Parathyroid adenoma (tissue), 2 donors: ENCODE results near the gene WRNIP1.

Experiments used
- H2AFZ ChIP-seq: fragments of 300-600 bp; sonication (generic); one replicate; pipeline ENCODE4 v1.7.0; 2017; ENCODE audit warnings: antibody characterized with exemption, mild to moderate bottlenecking
- H3K27ac ChIP-seq: fragments of 300-600 bp; sonication (generic); one replicate; pipeline ENCODE4 v1.7.0; 2017
- H3K27me3 ChIP-seq: fragments of 300-600 bp; sonication (generic); one replicate; pipeline ENCODE4 v1.7.0; 2017; ENCODE audit warnings: low read length; ENCODE audit not compliant: control insufficient read depth, insufficient read depth
- H3K36me3 ChIP-seq: fragments of 300-600 bp; sonication (generic); one replicate; pipeline ENCODE4 v1.7.0; 2017; ENCODE audit warnings: low read length; ENCODE audit not compliant: control insufficient read depth, insufficient read depth
- H3K4me1 ChIP-seq: fragments of 300-600 bp; sonication (generic); one replicate; pipeline ENCODE4 v1.7.0; 2017; ENCODE audit warnings: control low read depth
- H3K4me2 ChIP-seq: fragments of 300-600 bp; sonication (generic); one replicate; pipeline ENCODE4 v1.7.0; 2017; ENCODE audit warnings: low read length
- H3K4me3 ChIP-seq: fragments of 300-600 bp; sonication (generic); one replicate; pipeline ENCODE4 v1.7.0; 2017; ENCODE audit warnings: low read depth, low read length
- H3K79me2 ChIP-seq: fragments of 300-600 bp; sonication (generic); one replicate; pipeline ENCODE4 v1.7.0; 2017; ENCODE audit warnings: control low read depth
- H3K9ac ChIP-seq: fragments of 300-600 bp; sonication (generic); one replicate; pipeline ENCODE4 v1.7.0; 2017; ENCODE audit warnings: mild to moderate bottlenecking
- H3K9me3 ChIP-seq: fragments of 300-600 bp; sonication (generic); one replicate; pipeline ENCODE4 v1.7.0; 2017; ENCODE audit warnings: low read length; ENCODE audit not compliant: control insufficient read depth
- TF ChIP-seq, protein P1 (sequence below): fragments of 300-600 bp; sonication (generic); IDR thresholded peaks from one replicate; pipeline ENCODE4 v1.7.0; 2017; ENCODE audit warnings: antibody characterized with exemption, mild to moderate bottlenecking
- donor health status: primary hyperparathyroidism.

The WRNIP1 gene

DNA sequence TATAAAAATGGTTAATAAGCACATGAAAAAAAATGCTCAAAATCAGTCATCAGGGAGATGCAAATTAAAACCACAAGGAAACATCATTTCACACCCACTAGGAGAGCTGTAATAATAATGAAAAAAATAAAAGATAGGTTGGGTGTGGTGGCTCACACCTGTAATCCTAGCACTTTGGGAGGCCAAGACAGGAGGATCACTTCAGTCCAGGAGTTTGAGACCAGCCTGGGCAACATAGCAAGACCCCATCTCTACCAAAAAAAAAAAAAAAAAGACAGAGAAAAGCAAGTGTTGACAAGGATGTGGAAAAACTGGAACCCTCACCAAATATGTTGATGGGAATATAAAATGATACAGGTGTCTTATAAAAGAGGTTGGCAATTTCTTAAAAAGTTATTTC is 11.4 kb upstream of the WRNIP1 start:
- no peak overlapping the region for H3K27ac ChIP-seq
- TF ChIP-seq, protein P1, sequence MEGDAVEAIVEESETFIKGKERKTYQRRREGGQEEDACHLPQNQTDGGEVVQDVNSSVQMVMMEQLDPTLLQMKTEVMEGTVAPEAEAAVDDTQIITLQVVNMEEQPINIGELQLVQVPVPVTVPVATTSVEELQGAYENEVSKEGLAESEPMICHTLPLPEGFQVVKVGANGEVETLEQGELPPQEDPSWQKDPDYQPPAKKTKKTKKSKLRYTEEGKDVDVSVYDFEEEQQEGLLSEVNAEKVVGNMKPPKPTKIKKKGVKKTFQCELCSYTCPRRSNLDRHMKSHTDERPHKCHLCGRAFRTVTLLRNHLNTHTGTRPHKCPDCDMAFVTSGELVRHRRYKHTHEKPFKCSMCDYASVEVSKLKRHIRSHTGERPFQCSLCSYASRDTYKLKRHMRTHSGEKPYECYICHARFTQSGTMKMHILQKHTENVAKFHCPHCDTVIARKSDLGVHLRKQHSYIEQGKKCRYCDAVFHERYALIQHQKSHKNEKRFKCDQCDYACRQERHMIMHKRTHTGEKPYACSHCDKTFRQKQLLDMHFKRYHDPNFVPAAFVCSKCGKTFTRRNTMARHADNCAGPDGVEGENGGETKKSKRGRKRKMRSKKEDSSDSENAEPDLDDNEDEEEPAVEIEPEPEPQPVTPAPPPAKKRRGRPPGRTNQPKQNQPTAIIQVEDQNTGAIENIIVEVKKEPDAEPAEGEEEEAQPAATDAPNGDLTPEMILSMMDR, result no peak
- no peaks in the 10 kb centered on the region for H3K4me1 ChIP-seq
- no peaks in the 10 kb centered on the region for H3K36me3 ChIP-seq
- H3K9ac ChIP-seq, result no peak overlapping the region
- no peak overlapping the region for H2AFZ ChIP-seq
- H3K4me3 ChIP-seq, result no peak overlapping the region
- H3K27me3 ChIP-seq, result no peaks in the 10 kb centered on the region
- no peak overlapping the region for H3K4me2 ChIP-seq
- H3K79me2 ChIP-seq, result no peaks in the 10 kb centered on the region
- H3K9me3 ChIP-seq, result no peaks in the 10 kb centered on the region

DNA sequence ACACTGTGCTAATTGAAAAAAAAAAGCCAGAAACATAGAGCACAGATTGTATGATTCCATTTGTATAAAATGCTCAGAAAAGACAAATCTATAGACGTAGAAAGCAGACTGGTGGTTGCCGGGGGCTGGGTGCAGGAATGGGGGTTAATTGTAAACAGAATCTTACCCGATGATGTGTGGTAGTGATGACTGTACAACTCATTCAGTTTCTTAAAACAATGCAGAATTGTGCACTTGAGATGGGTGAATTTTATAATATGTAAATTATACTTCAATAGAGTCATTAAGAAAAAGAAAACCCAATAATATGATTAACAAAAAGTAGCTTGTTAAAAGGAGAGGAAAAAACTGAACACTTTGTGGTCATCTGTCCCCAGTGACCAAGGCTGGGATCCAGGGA is 10.8 kb upstream of the WRNIP1 start:
- Histone ChIP-seq H3K4me1 (no peaks in the 10 kb centered on the region), H3K9ac (no peak overlapping the region), H3K27ac (no peak overlapping the region), H3K79me2 (no peaks in the 10 kb centered on the region), H3K4me3 (no peak overlapping the region), H3K27me3 (no peaks in the 10 kb centered on the region), H3K36me3 (no peaks in the 10 kb centered on the region), H3K9me3 (no peaks in the 10 kb centered on the region), H3K4me2 (no peak overlapping the region), H2AFZ (no peak overlapping the region)
- TF ChIP-seq, protein P1, result no peak

DNA sequence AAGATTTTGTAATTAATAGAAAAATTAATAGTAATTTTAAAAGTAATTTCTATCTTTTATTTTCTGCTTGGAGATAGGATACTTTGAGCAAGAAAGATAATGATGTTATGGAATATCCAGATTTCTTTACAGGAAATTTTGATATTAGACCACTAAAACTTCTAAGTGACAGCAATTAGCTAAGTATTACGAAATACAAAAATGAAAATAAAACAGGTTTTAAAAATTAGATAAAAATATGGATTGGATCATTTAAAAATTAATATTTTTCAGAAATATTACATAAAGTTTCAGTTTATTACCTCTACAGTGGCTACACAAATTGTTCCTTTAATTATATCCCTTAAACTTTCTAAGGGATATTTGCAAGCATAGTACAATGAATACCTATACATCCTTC is 10.3 kb upstream of the WRNIP1 start:
- H3K4me1 ChIP-seq, result no peaks in the 10 kb centered on the region
- H3K4me2 ChIP-seq, result no peak overlapping the region
- no peaks in the 10 kb centered on the region for H3K79me2 ChIP-seq
- H3K9me3 ChIP-seq, result no peaks in the 10 kb centered on the region
- no peak overlapping the region for H2AFZ ChIP-seq
- H3K27me3 ChIP-seq, result no peaks in the 10 kb centered on the region
- no peaks in the 10 kb centered on the region for H3K36me3 ChIP-seq
- no peak overlapping the region for H3K9ac ChIP-seq
- no peak overlapping the region for H3K27ac ChIP-seq
- H3K4me3 ChIP-seq, result no peak overlapping the region
- TF ChIP-seq, protein P1, result no peak

DNA sequence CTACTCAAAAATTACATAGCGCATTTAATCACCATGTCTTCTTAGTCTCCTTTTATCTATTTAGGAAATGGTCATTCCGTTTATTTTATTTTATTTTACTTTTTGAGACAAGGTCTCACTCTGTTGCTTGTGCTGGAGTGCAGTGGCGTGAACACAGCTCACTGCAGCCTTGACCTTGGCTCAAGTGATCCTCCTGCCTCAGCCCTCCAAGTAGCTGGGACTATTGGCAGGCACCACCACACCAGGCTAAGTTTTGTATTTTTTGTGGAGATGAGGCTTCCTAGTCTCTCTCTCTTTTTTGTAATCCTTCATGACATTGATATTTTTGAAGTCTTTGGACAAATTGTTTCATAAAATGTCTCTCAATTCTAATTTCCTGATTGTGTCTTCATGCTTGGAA is 9.7 kb upstream of the WRNIP1 start:
- TF ChIP-seq, protein P1, result no peak
- H3K27ac ChIP-seq, result no peak overlapping the region
- no peak overlapping the region for H3K9ac ChIP-seq

DNA sequence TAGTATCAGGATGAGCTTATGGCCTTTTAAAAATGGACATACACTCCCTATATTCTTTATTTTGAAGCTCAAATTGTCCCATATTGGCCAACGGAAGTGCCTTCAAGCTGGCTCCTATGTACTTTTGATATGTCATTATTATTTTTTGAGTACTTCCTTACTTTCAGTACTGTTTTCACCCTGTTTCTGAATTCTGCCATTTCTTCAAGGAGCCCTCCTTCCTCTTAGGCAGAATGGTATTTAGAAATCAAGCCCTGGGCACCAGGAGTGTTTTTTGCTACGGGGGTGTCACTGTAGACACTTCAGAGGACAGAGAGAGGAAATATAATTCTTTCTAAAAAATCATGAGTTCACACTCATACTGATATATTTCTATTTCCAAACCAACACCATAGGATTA is 9.0 kb upstream of the WRNIP1 start:
- Histone ChIP-seq H3K9ac (no peak overlapping the region), H3K4me2 (no peak overlapping the region), H3K4me3 (no peak overlapping the region), H3K9me3 (no peaks in the 10 kb centered on the region), H3K36me3 (no peaks in the 10 kb centered on the region), H3K4me1 (no peaks in the 10 kb centered on the region), H2AFZ (no peak overlapping the region), H3K27me3 (no peaks in the 10 kb centered on the region), H3K27ac (no peak overlapping the region), H3K79me2 (no peaks in the 10 kb centered on the region)
- TF ChIP-seq, protein P1, result no peak

More for the DNA sequence above, 9.7 kb upstream of the WRNIP1 start:
- Histone ChIP-seq H2AFZ (no peak overlapping the region), H3K4me1 (no peaks in the 10 kb centered on the region), H3K79me2 (no peaks in the 10 kb centered on the region), H3K27me3 (no peaks in the 10 kb centered on the region), H3K9me3 (no peaks in the 10 kb centered on the region), H3K4me3 (no peak overlapping the region), H3K36me3 (no peaks in the 10 kb centered on the region), H3K4me2 (no peak overlapping the region)
